Glutamatergic neuron (in vitro differentiated cells): ENCODE measurements around the gene CUL2. TPM values are rescaled to one million over a fixed set of nuclear protein-coding genes. Genes with fewer than 3 reads are reported as not detected.

ENCODE experiments used
- DNase-seq: peaks from one replicate; pipeline ENCODE4 v3.0.0; 2022
- H3K27ac Mint-ChIP-seq: one replicate; pipeline ENCODE4 v1.8.0; 2020; ENCODE audit warnings: mild to moderate bottlenecking, mixed read lengths, inconsistent platforms; ENCODE audit not compliant: unreplicated experiment
- H3K27me3 Mint-ChIP-seq: one replicate; pipeline ENCODE4 v1.8.0; 2020; ENCODE audit warnings: mild to moderate bottlenecking, moderate library complexity, mixed read lengths, inconsistent platforms; ENCODE audit not compliant: unreplicated experiment
- H3K36me3 Mint-ChIP-seq: one replicate; pipeline ENCODE4 v1.8.0; 2020; ENCODE audit warnings: mild to moderate bottlenecking, mixed read lengths, inconsistent platforms; ENCODE audit not compliant: unreplicated experiment
- H3K4me1 Mint-ChIP-seq: one replicate; pipeline ENCODE4 v1.8.0; 2020; ENCODE audit warnings: mild to moderate bottlenecking, low read depth, mixed read lengths, inconsistent platforms; ENCODE audit not compliant: unreplicated experiment
- H3K4me3 Mint-ChIP-seq: one replicate; pipeline ENCODE4 v1.8.0; 2020; ENCODE audit warnings: mild to moderate bottlenecking, mixed read lengths, inconsistent platforms; ENCODE audit not compliant: unreplicated experiment
- H3K9me3 Mint-ChIP-seq: one replicate; pipeline ENCODE4 v1.8.0; 2020; ENCODE audit warnings: mild to moderate bottlenecking, moderate library complexity, mixed read lengths, inconsistent platforms; ENCODE audit not compliant: unreplicated experiment
- CTCF ChIP-seq: fragments of 200-600 bp; sonication (generic); IDR thresholded peaks from one replicate; pipeline ENCODE4 v1.5.0; 2021; ENCODE audit not compliant: partially characterized antibody, unreplicated experiment
- total RNA-seq: library from RNA; stranded (reverse); fragmentation: NEBNext Ultra II Directional; extraction: Animal tissue kit (Norgen Biotek cat#: 25700); gene quantifications from one replicate; pipeline ENCODE4 v1.2.1, GENCODE V29; 2021; ENCODE audit not compliant: unreplicated experiment

The CUL2 gene
- total RNA-seq, 1 donor from 2014 or later = 45.5 TPM

GRCh38 chr10:35027567-35027966, 62.6 kb downstream of the CUL2 start:
- no peaks in the 10 kb centered on the region for H3K4me1 Mint-ChIP-seq

DNA sequence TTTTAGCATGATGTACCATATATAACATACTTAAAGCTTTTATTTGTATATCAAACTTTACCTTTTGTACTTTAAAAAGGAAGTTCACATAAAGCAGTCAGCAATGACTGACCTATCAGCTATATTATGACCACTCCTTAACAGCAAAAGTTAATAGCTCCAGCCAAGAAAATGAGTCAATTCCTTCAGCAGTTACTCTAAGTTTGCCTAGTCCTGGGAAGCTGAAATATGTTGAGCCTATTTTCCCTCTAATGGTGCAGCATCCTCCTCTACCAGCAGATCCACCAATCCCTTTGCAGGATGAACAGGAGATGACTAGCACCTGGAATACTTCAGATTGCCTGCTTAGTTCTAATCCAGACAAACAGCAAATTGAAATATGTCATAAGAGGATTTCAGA, 64.2 kb downstream of the CUL2 start:
- no peaks in the 10 kb centered on the region for H3K9me3 Mint-ChIP-seq
- no peaks in the 10 kb centered on the region for H3K27me3 Mint-ChIP-seq
- H3K4me3 Mint-ChIP-seq = no peak overlapping the region
- no peak for TF ChIP-seq CTCF
- no peak for DNase-seq
- no peaks in the 10 kb centered on the region for H3K36me3 Mint-ChIP-seq
- H3K27ac Mint-ChIP-seq = no peak overlapping the region
- H3K4me1 Mint-ChIP-seq = no peaks in the 10 kb centered on the region

More at GRCh38 chr10:35027567-35027966, 62.6 kb downstream of the CUL2 start:
- peak; percentile 48 for TF ChIP-seq CTCF
- no peak overlapping the region for H3K4me3 Mint-ChIP-seq
- H3K9me3 Mint-ChIP-seq = no peaks in the 10 kb centered on the region
- H3K27me3 Mint-ChIP-seq = no peaks in the 10 kb centered on the region
- H3K36me3 Mint-ChIP-seq = no peaks in the 10 kb centered on the region
- no peak for DNase-seq
- no peak overlapping the region for H3K27ac Mint-ChIP-seq

- TF ChIP-seq CTCF = no peak
- Mint-ChIP-seq H3K4me3 (no peak overlapping the region), H3K4me1 (no peaks in the 10 kb centered on the region), H3K27ac (no peak overlapping the region), H3K9me3 (no peaks in the 10 kb centered on the region), H3K27me3 (no peaks in the 10 kb centered on the region), H3K36me3 (no peaks in the 10 kb centered on the region)
- no peak for DNase-seq
These were observed 69.7 kb downstream of the CUL2 start for GRCh38 chr10:35020481-35020880.

DNA sequence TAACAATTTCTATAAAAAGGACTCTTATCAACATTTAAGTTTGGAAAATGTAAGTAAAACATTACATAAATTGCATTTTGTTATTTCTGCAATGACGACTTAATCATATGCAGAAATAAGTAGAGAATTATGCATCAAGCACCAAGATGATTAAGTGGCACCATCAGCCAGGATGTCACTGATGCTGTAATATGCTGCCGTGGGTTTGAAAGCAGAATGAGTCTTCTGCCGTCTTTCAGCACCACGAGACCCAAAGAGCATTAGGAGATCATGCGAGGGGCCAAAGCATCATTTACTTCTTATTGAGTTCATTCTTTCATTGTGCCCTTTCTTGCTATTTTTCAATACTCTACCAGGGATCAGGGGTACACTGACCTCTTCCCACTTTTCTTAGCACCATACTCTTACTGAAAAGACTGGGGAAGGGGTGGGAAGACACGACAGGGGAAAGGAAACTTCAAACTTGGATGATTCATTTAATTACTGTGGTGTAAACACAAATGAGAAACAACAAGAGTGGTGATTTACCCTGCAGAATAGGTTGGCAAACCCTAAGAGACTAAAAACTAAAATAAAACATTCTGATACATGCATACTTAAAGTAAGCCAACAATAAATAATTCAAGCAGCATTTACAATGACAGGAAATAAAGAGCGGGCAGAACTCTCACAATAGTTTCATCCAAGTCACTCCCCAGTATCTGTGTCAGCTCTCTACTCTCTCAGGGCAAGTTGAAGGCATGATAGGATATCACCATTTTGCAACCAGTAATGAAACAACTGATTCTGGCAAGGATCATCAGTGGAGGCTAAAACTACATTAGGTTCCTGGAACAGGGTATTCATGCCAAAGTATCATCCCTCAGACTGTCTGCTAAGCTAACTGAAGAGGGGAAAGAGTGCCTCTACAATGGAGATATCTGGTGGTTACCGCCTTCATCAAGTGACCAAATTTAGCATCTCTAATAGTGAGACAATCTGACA, 70.8 kb downstream of the CUL2 start:
- Mint-ChIP-seq H3K4me3 (no peak overlapping the region), H3K36me3 (no peaks in the 10 kb centered on the region), H3K9me3 (no peaks in the 10 kb centered on the region), H3K27me3 (no peaks in the 10 kb centered on the region), H3K4me1 (no peaks in the 10 kb centered on the region), H3K27ac (no peak overlapping the region)
- no peak for TF ChIP-seq CTCF
- no peak for DNase-seq

DNA sequence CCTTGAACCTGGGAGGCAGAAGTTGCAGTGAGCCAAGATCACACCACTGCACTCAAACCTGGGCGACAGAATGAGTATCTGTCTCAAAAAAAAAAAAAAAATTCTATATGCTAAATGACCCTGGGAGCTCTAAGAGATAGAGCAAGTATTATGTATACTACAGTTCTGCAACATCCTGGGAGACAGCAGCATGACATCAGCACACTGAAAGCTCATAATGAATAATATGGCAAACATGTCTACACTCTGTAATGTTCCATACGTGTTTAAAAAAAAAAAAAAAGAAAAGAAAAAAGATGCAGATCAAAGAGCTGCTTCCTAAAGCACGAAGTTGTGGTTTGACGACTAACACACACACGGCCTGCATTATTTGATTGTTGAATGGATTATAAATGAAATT, 72.5 kb downstream of the CUL2 start:
- no peak for TF ChIP-seq CTCF
- H3K27me3 Mint-ChIP-seq = no peaks in the 10 kb centered on the region
- no peak overlapping the region for H3K27ac Mint-ChIP-seq
- H3K36me3 Mint-ChIP-seq = no peaks in the 10 kb centered on the region
- no peak overlapping the region for H3K4me3 Mint-ChIP-seq
- H3K9me3 Mint-ChIP-seq = no peaks in the 10 kb centered on the region
- DNase-seq = no peak
- H3K4me1 Mint-ChIP-seq = no peaks in the 10 kb centered on the region
